Measurements from ENCODE around the gene ZFYVE9. TPM values are rescaled to one million over a fixed set of nuclear protein-coding genes. Genes with fewer than 3 reads are reported as not detected.
"Not testable (repeated sequence)": the region's sequence is repeated elsewhere in the genome, so short reads cannot be mapped to it uniquely, and the experiment has no call there.

Gene ZFYVE9
- total RNA-seq, 1 donor from 2014 or later: 18.4 TPM

DNA sequence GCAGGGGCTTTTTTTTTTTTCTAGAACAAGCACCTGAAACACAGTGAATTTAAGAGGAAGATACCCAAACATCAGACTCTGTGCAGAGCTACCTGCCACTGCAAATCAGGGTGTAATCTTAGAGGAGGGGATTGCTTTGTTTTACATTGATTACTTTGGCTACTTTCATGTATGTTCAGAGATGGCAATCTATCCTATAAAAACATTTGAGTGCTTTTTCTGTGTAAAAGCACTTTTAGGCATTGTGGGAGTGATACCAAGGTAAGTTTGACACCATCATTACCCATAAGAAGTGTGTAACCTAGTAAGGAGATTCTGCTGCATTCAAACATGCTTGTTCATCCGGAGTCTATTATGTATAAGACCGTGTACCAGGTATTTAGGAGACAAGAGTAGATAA lies 50.1 kb downstream of the ZFYVE9 start:
- Histone ChIP-seq H3K27me3 (ENCODE audit: control insufficient read depth, insufficient read depth, low read length) (no peaks in the 10 kb centered on the region), H3K4me3 (ENCODE audit: low read depth, low read length) (no peak overlapping the region), H3K36me3 (ENCODE audit: control insufficient read depth, insufficient read depth, low read length) (no peaks in the 10 kb centered on the region)
- no peak for TF ChIP-seq CTCF (IDR thresholded peaks at IDR 0.05; ENCODE audit: insufficient read depth, low read length, poor library complexity, severe bottlenecking)
- no peak for DNase-seq (ENCODE audit: low read depth)

- TF ChIP-seq CTCF (IDR thresholded peaks at IDR 0.05; ENCODE audit: insufficient read depth, low read length, poor library complexity, severe bottlenecking): no peak
- Histone ChIP-seq H3K4me3 (ENCODE audit: low read depth, low read length) (no peak overlapping the region), H3K27me3 (ENCODE audit: control insufficient read depth, insufficient read depth, low read length) (no peaks in the 10 kb centered on the region), H3K36me3 (ENCODE audit: control insufficient read depth, insufficient read depth, low read length) (no peaks in the 10 kb centered on the region)
- DNase-seq (ENCODE audit: low read depth): no peak
Observed at GRCh38 chr1:52192436-52192835, 50.5 kb downstream of the ZFYVE9 start.

DNA sequence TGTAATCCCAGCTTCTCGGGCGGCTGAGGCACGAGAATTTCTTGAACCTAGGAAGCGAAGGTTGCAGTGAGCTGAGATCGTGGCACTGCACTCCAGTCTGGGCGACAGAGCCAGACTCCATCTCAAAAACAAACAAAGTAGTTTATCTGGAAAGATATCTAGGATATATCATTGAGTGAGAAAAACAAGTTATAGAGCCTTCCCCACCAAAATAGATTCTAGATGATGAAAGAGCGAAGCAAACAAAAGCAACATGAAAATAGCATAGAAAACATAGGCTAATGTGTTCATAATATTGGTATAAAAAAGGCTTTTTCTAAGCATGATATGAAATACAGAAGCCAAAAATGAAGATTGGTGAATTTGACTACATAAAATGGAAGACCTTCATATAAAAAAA lies 52.1 kb downstream of the ZFYVE9 start:
- Histone ChIP-seq H3K27me3 (ENCODE audit: control insufficient read depth, insufficient read depth, low read length) (no peaks in the 10 kb centered on the region), H3K36me3 (ENCODE audit: control insufficient read depth, insufficient read depth, low read length) (no peaks in the 10 kb centered on the region), H3K4me3 (ENCODE audit: low read depth, low read length) (no peak overlapping the region)
- no peak for DNase-seq (ENCODE audit: low read depth)
- TF ChIP-seq CTCF (IDR thresholded peaks at IDR 0.05; ENCODE audit: insufficient read depth, low read length, poor library complexity, severe bottlenecking): no peak

GRCh38 chr1:52195161-52195560 lies 53.3 kb downstream of the ZFYVE9 start:
- no peak for TF ChIP-seq CTCF (IDR thresholded peaks at IDR 0.05; ENCODE audit: insufficient read depth, low read length, poor library complexity, severe bottlenecking)
- no peak for DNase-seq (ENCODE audit: low read depth)
- Histone ChIP-seq H3K27me3 (ENCODE audit: control insufficient read depth, insufficient read depth, low read length) (no peaks in the 10 kb centered on the region), H3K36me3 (ENCODE audit: control insufficient read depth, insufficient read depth, low read length) (no peaks in the 10 kb centered on the region), H3K4me3 (ENCODE audit: low read depth, low read length) (no peak overlapping the region)

- TF ChIP-seq CTCF (IDR thresholded peaks at IDR 0.05; ENCODE audit: insufficient read depth, low read length, poor library complexity, severe bottlenecking): no peak
- H3K27me3 ChIP-seq (ENCODE audit: control insufficient read depth, insufficient read depth, low read length): no peaks in the 10 kb centered on the region
- no peak for DNase-seq (ENCODE audit: low read depth)
- no peak overlapping the region for H3K4me3 ChIP-seq (ENCODE audit: low read depth, low read length)
- H3K36me3 ChIP-seq (ENCODE audit: control insufficient read depth, insufficient read depth, low read length): no peaks in the 10 kb centered on the region
Observed at GRCh38 chr1:52203935-52204625, 62.2 kb downstream of the ZFYVE9 start.

- DNase-seq (ENCODE audit: low read depth): no peak
- no peaks in the 10 kb centered on the region for H3K27me3 ChIP-seq (ENCODE audit: control insufficient read depth, insufficient read depth, low read length)
Observed at GRCh38 chr1:52204696-52205095, 62.8 kb downstream of the ZFYVE9 start.

DNA sequence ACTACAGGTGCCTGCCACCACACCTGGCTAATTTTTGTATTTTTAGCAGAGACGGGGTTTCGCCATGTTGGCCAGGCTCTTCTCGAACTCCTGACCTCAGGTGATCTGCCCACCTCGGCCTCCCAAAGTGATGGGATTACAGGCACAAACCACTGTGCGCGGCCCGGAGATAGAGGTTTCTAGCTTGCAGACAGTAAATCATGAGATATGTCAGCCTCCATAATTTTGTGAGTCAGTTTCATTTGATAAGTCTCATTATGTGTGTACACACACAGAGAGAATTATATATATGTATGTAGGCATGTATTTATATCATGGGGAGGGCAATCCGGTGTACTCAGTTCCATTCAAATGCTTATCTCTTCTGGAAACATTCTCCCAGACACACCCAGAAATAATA lies 64.8 kb downstream of the ZFYVE9 start:
- not testable (repeated sequence) for H3K4me3 ChIP-seq (ENCODE audit: low read depth, low read length); DNase-seq (ENCODE audit: low read depth); H3K36me3 ChIP-seq (ENCODE audit: control insufficient read depth, insufficient read depth, low read length)

More at GRCh38 chr1:52204696-52205095, 62.8 kb downstream of the ZFYVE9 start:
- no peak for TF ChIP-seq CTCF (IDR thresholded peaks at IDR 0.05; ENCODE audit: insufficient read depth, low read length, poor library complexity, severe bottlenecking)
- Histone ChIP-seq H3K4me3 (ENCODE audit: low read depth, low read length) (no peak overlapping the region), H3K36me3 (ENCODE audit: control insufficient read depth, insufficient read depth, low read length) (no peaks in the 10 kb centered on the region)

More for the DNA sequence above, 64.8 kb downstream of the ZFYVE9 start:
- not testable (repeated sequence) for H3K27me3 ChIP-seq (ENCODE audit: control insufficient read depth, insufficient read depth, low read length)
